DOHH2 (cell line): ENCODE results near the gene CARD11.

Source experiments
- H3F3A ChIP-seq: fragments of 200-600 bp; sonication (generic), shearing (Covaris generic); 2 replicates; pipeline ENCODE4 v1.6.0; 2016; ENCODE audit warnings: antibody characterized with exemption, mild to moderate bottlenecking; ENCODE audit not compliant: control insufficient read depth, insufficient read depth
- H3K27ac ChIP-seq: fragments of 200-600 bp; sonication (generic); 2 replicates; pipeline ENCODE4 v1.5.1; 2014; ENCODE audit warnings: low read depth, mild to moderate bottlenecking, low read length, moderate library complexity
- H3K27me3 ChIP-seq: fragments of 200-600 bp; sonication (generic); 2 replicates; pipeline ENCODE4 v1.6.1; 2014; ENCODE audit warnings: mild to moderate bottlenecking, low read length, mixed read lengths; ENCODE audit not compliant: control insufficient read depth
- H3K36me3 ChIP-seq: fragments of 200-600 bp; sonication (generic); 2 replicates; pipeline ENCODE4 v1.6.1; 2014; ENCODE audit warnings: mild to moderate bottlenecking, low read length, moderate library complexity, mixed read lengths; ENCODE audit not compliant: control insufficient read depth
- H3K4me1 ChIP-seq: fragments of 200-600 bp; sonication (generic); 2 replicates; pipeline ENCODE4 v1.6.1; 2014; ENCODE audit warnings: mild to moderate bottlenecking, low read length, mixed read lengths; ENCODE audit not compliant: control insufficient read depth
- H3K4me2 ChIP-seq: fragments of 200-600 bp; sonication (generic); 2 replicates; pipeline ENCODE4 v1.6.0; 2014; ENCODE audit warnings: mild to moderate bottlenecking, low read length, moderate library complexity
- H3K4me3 ChIP-seq: fragments of 200-600 bp; sonication (generic); 2 replicates; pipeline ENCODE4 v1.5.1; 2014; ENCODE audit warnings: mild to moderate bottlenecking, low read length, mixed read lengths
- H3K79me2 ChIP-seq: fragments of 200-600 bp; sonication (generic); 2 replicates; pipeline ENCODE4 v1.6.1; 2014; ENCODE audit warnings: mild to moderate bottlenecking, low read length, mixed read lengths; ENCODE audit not compliant: control insufficient read depth
- H3K9me2 ChIP-seq: fragments of 200-600 bp; sonication (generic); replicated peaks from 2 replicates; pipeline ENCODE4 v1.6.1; 2014; ENCODE audit warnings: mild to moderate bottlenecking, low read length, mixed read lengths; ENCODE audit not compliant: control insufficient read depth
- H3K9me3 ChIP-seq: fragments of 200-600 bp; sonication (generic); 2 replicates; pipeline ENCODE4 v1.6.1; 2014; ENCODE audit warnings: antibody characterized with exemption, low read length, mixed read lengths; ENCODE audit not compliant: control insufficient read depth, insufficient read depth
- H4K20me1 ChIP-seq: fragments of 200-600 bp; sonication (generic); 2 replicates; pipeline ENCODE4 v1.6.0; 2014; ENCODE audit warnings: low read depth, mild to moderate bottlenecking, antibody characterized with exemption, low read length, moderate library complexity; ENCODE audit not compliant: control insufficient read depth, insufficient read depth
- CTCF ChIP-seq: fragments of 200-600 bp; sonication (generic); IDR thresholded peaks from one replicate; pipeline ENCODE4 v1.5.1; 2014; ENCODE audit warnings: antibody characterized with exemption, mild to moderate bottlenecking, low read depth, low read length; ENCODE audit not compliant: poor library complexity, severe bottlenecking
- EZH2phosphoT487 ChIP-seq: fragments of 200-600 bp; sonication (generic); IDR thresholded peaks from 2 replicates; pipeline ENCODE4 v1.6.1; 2017; ENCODE audit warnings: borderline replicate concordance, mild to moderate bottlenecking, antibody characterized with exemption, low read length, moderate library complexity, mixed read lengths

CARD11 gene

DNA sequence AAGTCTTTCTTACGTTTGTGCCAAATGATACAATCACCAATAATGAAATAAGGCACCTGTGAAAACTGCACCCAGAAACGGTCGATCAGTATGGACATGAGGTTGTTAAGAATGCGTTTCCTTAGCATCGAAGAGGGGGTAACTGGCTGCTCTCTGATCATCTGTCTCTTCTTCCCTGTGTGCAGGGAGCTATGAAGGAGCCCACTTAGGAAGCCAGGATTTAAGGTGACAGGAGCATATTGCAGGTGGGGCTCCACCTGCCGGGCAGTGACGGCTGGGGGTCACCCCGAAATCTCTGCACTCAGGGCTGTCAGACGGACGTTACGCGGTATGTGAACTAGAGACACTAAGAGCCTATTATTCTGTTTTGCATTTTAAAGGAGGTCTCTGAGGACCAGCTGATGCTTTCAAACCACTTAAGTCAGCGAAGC, 64.5 kb downstream of the CARD11 start:
- TF ChIP-seq CTCF (peak; percentile 63), EZH2phosphoT487 (no peak)
- Histone ChIP-seq H3F3A (0 out of 2 replicates have a peak, but pooled peaks cover 5% of the 10 kb centered on the region), H3K27me3 (no peaks in the 10 kb centered on the region), H3K4me2 (peak overlapping the region; percentile 70), H3K27ac (peak overlapping the region; percentile 58), H3K4me1 (peaks cover 52% of the 10 kb centered on the region), H3K4me3 (peak overlapping the region; percentile 60), H3K9me3 (no peaks in the 10 kb centered on the region), H3K9me2 (no peaks in the 10 kb centered on the region), H3K36me3 (peaks cover 43% of the 10 kb centered on the region), H4K20me1 (peaks cover 27% of the 10 kb centered on the region), H3K79me2 (peaks cover 66% of the 10 kb centered on the region)

DNA sequence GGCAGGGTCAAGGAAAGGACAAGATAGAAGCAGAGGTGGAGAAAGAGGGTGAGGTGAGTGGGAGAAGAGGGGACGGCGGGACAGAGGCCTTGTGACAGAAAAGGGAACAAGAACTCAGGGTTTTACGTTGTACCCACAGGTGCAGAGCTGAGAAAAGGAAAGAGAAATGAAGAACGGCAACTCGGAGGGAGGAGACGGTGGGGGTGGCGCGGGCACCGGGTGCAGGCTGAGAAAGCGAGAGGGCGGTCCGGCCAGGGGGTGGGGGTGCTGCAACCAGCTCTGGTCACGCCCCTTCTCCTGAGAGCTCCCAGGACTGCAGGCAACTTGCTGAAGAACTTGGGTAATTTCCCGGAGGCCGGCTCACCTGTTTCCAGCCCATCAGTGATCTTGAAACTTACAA, 65.3 kb downstream of the CARD11 start:
- Histone ChIP-seq H3K27me3 (no peaks in the 10 kb centered on the region), H3K79me2 (peaks cover 61% of the 10 kb centered on the region), H3F3A (0 out of 2 replicates have a peak, but pooled peaks cover 5% of the 10 kb centered on the region), H3K4me2 (peak overlapping the region; percentile 70), H3K27ac (peak overlapping the region; percentile 58), H3K4me1 (peaks cover 52% of the 10 kb centered on the region), H3K4me3 (peak overlapping the region; percentile 60), H3K9me2 (no peaks in the 10 kb centered on the region), H3K36me3 (peaks cover 43% of the 10 kb centered on the region), H3K9me3 (no peaks in the 10 kb centered on the region), H4K20me1 (peaks cover 27% of the 10 kb centered on the region)
- no peak for TF ChIP-seq CTCF
- no peak for TF ChIP-seq EZH2phosphoT487

GRCh38 chr7:2975821-2976371, 67.8 kb downstream of the CARD11 start:
- Histone ChIP-seq H3F3A (0 out of 2 replicates have a peak, but pooled peaks cover 5% of the 10 kb centered on the region), H3K9me2 (no peaks in the 10 kb centered on the region), H3K4me2 (no peak overlapping the region), H3K9me3 (no peaks in the 10 kb centered on the region), H3K4me3 (no peak overlapping the region), H3K36me3 (peaks cover 33% of the 10 kb centered on the region), H3K27ac (no peak overlapping the region), H3K4me1 (peaks cover 41% of the 10 kb centered on the region), H3K79me2 (peaks cover 48% of the 10 kb centered on the region), H4K20me1 (peaks cover 17% of the 10 kb centered on the region), H3K27me3 (no peaks in the 10 kb centered on the region)
- no peak for TF ChIP-seq EZH2phosphoT487
- no peak for TF ChIP-seq CTCF
